ENCODE results near the gene C5AR1. TPM values are rescaled to one million over a fixed set of nuclear protein-coding genes. Genes with fewer than 3 reads are reported as not detected.
"Not testable (repeated sequence)": the region's sequence is repeated elsewhere in the genome, so short reads cannot be mapped to it uniquely, and the experiment has no call there.

C5AR1 gene
- total RNA-seq (ENCODE audit: low replicate concordance) = 0.93 and 1.0 TPM in 2 replicates
- long read RNA-seq = 0 reads

DNA sequence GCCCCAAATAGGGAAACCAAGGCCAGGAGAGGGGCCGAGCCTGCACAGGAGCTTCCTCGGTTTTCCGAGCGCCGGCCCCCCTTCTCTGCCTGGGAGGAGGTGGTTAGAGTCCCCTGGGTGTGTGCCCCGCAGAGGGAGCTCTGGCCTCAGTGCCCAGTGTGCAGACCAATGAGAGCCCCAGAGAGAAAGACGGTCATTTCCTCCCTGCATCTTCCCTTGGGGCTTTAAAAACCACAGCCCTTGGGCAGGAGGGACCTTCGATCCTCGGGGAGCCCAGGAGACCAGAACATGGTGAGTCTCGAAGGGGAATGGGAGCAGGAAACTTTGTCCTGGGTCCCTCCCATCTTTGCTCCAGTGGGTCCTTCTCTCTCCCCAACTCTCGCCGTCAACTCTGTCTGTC, at the start of gene C5AR1:
Gene C5AR1, plus strand, starts transcription at position 254 of the 400 bp plus-strand sequence. Its CDS starts 35 bp downstream, at position 289.
- peaks cover 15% of the 10 kb centered on the region for H3K27me3 Mint-ChIP-seq

DNA sequence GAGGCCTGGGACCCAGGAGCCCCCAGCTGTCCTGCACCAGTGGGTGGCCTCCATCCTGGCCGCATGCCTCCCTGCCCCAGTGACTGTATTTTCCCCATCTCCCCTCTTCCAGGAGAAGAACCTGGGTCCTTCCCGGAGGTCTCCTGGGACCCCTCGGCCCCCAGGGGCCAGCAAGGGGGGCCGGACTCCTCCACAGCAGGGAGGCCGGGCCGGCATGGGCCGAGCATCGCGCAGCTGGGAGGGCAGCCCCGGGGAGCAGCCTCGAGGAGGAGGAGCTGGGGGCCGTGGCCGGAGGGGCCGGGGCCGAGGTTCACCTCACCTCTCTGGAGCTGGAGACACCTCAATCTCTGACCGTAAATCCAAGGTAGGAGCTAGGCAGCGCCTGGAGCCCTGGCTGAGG, 49.2 kb upstream of the C5AR1 start:
- H3K4me1 Mint-ChIP-seq (ENCODE audit: unreplicated experiment) = peaks cover 11% of the 10 kb centered on the region
- no peak for DNase-seq (ENCODE audit: extremely low spot score, unreplicated experiment)
- peaks cover 46% of the 10 kb centered on the region for H3K36me3 Mint-ChIP-seq
- no peaks in the 10 kb centered on the region for H3K9me3 Mint-ChIP-seq
- no peaks in the 10 kb centered on the region for H3K27me3 Mint-ChIP-seq
- no peak overlapping the region for H3K27ac Mint-ChIP-seq
- no peak overlapping the region for H3K4me3 Mint-ChIP-seq
- TF ChIP-seq, protein P1, sequence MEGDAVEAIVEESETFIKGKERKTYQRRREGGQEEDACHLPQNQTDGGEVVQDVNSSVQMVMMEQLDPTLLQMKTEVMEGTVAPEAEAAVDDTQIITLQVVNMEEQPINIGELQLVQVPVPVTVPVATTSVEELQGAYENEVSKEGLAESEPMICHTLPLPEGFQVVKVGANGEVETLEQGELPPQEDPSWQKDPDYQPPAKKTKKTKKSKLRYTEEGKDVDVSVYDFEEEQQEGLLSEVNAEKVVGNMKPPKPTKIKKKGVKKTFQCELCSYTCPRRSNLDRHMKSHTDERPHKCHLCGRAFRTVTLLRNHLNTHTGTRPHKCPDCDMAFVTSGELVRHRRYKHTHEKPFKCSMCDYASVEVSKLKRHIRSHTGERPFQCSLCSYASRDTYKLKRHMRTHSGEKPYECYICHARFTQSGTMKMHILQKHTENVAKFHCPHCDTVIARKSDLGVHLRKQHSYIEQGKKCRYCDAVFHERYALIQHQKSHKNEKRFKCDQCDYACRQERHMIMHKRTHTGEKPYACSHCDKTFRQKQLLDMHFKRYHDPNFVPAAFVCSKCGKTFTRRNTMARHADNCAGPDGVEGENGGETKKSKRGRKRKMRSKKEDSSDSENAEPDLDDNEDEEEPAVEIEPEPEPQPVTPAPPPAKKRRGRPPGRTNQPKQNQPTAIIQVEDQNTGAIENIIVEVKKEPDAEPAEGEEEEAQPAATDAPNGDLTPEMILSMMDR (conservative IDR thresholded peaks at IDR 0.05) = no peak

More for the DNA sequence above, at the start of gene C5AR1:
- TF ChIP-seq, protein P1 (conservative IDR thresholded peaks at IDR 0.05) = no peak
- Mint-ChIP-seq H3K36me3 (no peaks in the 10 kb centered on the region), H3K4me1 (ENCODE audit: unreplicated experiment) (peaks cover 3% of the 10 kb centered on the region), H3K27ac (peak within 1 kb of the TSS; percentile 75), H3K9me3 (peaks cover 5% of the 10 kb centered on the region), H3K4me3 (no peak within 1 kb of the TSS)
- DNase-seq (ENCODE audit: extremely low spot score, unreplicated experiment) = no peak

DNA sequence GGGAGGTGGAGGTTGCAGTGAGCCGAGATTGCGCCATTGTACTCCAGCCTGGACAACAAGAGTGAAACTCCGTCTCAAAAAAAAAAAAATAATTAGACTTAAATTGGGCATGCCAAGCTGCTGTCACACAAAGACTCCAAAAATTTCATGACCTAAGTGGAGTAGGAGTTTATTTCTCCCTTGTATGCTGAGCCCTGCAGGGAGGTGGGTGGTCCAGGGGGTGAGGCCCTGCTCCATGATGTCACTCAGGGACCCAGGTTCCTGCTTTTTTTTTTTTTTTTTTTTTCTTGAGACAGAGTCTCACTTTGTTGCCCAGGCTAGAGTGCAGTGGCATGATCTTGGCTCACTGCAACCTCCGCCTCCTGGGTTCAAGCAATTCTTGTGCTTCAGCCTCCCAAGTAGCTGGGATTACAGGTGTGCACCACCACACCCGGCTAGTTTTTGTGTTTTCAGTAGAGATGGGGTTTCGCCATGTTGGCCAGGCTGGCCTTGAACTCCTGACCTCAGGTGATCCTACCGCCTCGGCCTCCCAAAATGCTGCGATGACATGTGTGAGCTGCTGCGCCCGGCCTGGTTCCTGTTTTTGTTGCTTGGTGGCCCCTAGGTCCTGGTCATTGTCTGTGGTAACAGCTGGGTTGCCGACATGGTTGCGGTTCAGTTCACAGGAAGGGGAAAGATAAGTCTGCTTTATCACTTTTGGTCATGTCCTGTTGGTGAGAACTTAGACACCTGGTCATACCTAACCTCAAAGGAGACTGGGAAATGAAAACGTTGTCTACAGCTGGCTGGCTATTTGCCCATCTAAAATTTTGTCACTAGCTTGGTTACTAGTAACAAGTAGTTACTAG, 47.5 kb upstream of the C5AR1 start:
- DNase-seq (ENCODE audit: extremely low spot score, unreplicated experiment); H3K27me3 Mint-ChIP-seq; H3K4me3 Mint-ChIP-seq; H3K9me3 Mint-ChIP-seq; H3K27ac Mint-ChIP-seq: not testable (repeated sequence)
- Mint-ChIP-seq H3K36me3 (peaks cover 50% of the 10 kb centered on the region), H3K4me1 (ENCODE audit: unreplicated experiment) (peaks cover 10% of the 10 kb centered on the region)

DNA sequence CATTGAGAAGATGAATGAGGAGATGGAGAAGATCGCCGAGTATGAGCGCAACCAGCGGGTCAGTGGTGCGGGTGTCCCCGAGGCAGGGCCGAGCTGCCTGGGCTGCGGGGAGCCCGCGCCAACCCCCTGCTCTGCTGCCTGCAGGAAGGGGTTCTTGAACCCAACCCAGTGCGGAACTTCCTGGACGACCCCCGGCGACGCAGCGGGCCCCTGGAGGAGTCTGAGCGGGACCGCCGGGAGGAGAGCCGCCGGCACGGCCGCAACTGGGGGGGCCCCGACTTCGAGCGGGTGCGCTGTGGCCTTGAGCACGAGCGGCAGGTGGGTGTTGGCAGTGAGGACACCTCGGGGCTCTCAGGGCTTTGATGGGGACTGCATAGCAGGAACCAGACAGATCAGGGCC, 45.0 kb upstream of the C5AR1 start:
- TF ChIP-seq, protein P1 (conservative IDR thresholded peaks at IDR 0.05) = no peak
- Mint-ChIP-seq H3K4me3 (no peak overlapping the region), H3K9me3 (no peaks in the 10 kb centered on the region), H3K27ac (no peak overlapping the region), H3K27me3 (no peaks in the 10 kb centered on the region), H3K4me1 (ENCODE audit: unreplicated experiment) (no peaks in the 10 kb centered on the region), H3K36me3 (peaks cover 31% of the 10 kb centered on the region)
- no peak for DNase-seq (ENCODE audit: extremely low spot score, unreplicated experiment)

DNA sequence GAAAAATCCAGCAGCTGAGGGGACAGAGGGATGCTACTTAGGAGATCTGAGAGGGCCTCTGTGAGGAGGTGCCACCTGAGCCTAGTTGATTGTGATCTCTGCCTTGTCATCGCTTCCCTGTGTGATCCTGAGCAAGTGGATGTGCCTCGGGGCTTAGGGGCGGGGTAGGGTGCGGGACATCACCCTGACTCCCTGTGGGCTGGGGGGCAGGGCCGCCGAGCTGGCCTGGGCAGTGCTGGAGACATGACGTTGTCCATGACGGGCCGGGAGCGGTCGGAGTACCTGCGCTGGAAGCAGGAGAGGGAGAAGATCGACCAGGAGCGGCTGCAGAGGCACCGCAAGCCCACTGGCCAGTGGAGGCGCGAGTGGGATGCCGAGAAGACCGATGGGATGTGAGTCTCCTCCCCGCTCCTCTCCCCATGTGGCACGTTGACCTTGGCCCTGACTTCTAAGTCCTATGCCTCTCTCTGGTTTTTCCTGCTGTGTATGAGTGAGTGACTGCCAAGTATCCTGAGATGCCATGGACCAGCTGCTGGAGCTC, 43.2 kb upstream of the C5AR1 start:
- Mint-ChIP-seq H3K36me3 (peaks cover 22% of the 10 kb centered on the region), H3K27me3 (no peaks in the 10 kb centered on the region), H3K27ac (no peak overlapping the region), H3K4me1 (ENCODE audit: unreplicated experiment) (no peaks in the 10 kb centered on the region), H3K4me3 (no peak overlapping the region), H3K9me3 (no peaks in the 10 kb centered on the region)
- TF ChIP-seq, protein P1 (conservative IDR thresholded peaks at IDR 0.05) = no peak
- no peak for DNase-seq (ENCODE audit: extremely low spot score, unreplicated experiment)

DNA sequence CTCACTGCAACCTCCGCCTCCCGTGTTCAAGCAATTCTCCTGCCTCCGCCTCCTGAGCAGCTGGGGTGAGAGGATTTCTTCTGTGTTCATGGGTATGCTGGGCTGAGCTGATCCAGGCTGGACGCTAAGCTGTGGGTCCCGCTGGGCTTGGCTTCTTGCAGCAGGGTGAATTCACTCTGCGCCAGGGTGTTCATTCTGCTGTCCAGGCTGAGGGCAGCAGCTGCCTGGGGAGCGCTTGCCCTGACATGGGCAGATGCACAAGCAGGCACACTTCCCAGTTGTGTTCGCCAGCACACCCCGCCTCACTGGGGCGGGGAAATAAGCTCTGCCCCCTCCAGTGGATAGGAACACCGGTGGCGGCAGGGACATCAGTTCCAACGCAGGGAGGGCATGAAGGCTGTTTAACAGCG, 42.3 kb upstream of the C5AR1 start:
- Mint-ChIP-seq H3K27ac (no peak overlapping the region), H3K36me3 (peaks cover 22% of the 10 kb centered on the region), H3K9me3 (no peaks in the 10 kb centered on the region), H3K27me3 (no peaks in the 10 kb centered on the region), H3K4me1 (ENCODE audit: unreplicated experiment) (peaks cover 2% of the 10 kb centered on the region), H3K4me3 (no peak overlapping the region)
- no peak for DNase-seq (ENCODE audit: extremely low spot score, unreplicated experiment)
- TF ChIP-seq, protein P1 (conservative IDR thresholded peaks at IDR 0.05) = no peak
